HepG2 (cell line): Measurements from ENCODE around the gene ELOVL5. TPM values are rescaled to one million over a fixed set of nuclear protein-coding genes. Genes with fewer than 3 reads are reported as not detected.

ENCODE experiments used
- AKAP8 ChIP-seq: sonication (generic); formaldehyde crosslinking; IDR thresholded peaks from 2 replicates; pipeline ENCODE4 v1.5.1; 2020; ENCODE audit warnings: mild to moderate bottlenecking, missing genetic modification reagents
- DR1 ChIP-seq: sonication (generic); formaldehyde crosslinking; IDR thresholded peaks from 2 replicates; pipeline ENCODE4 v1.8.0; 2021; ENCODE audit warnings: mild to moderate bottlenecking, missing genetic modification reagents, inconsistent platforms
- HCFC1 ChIP-seq: fragments of 150-350 bp; IDR thresholded peaks from 2 replicates; pipeline ENCODE4 v1.6.1; 2014; ENCODE audit warnings: low read depth, low read length
- HNRNPK ChIP-seq: fragments of 200-400 bp; formaldehyde crosslinking; IDR thresholded peaks from 2 replicates; pipeline ENCODE4 v1.6.1; 2018; ENCODE audit warnings: low read length, low read depth, moderate library complexity, mild to moderate bottlenecking; ENCODE audit not compliant: poor library complexity, severe bottlenecking
- JUNB ChIP-seq: sonication (generic); formaldehyde crosslinking; IDR thresholded peaks from 2 replicates; pipeline ENCODE4 v1.8.0; 2022; ENCODE audit warnings: missing genetic modification reagents, mild to moderate bottlenecking, borderline replicate concordance
- MYC ChIP-seq: sonication (generic); formaldehyde crosslinking; IDR thresholded peaks from 2 replicates; pipeline ENCODE4 v1.9.0; 2021; ENCODE audit warnings: missing genetic modification reagents, borderline replicate concordance
- PITX1 ChIP-seq: sonication (generic); formaldehyde crosslinking; IDR thresholded peaks from 2 replicates; pipeline ENCODE4 v1.5.1; 2020; ENCODE audit warnings: mild to moderate bottlenecking, missing genetic modification reagents
- SALL2 ChIP-seq: sonication (generic); formaldehyde crosslinking; IDR thresholded peaks from 2 replicates; pipeline ENCODE4 v1.8.1; 2023; ENCODE audit warnings: mild to moderate bottlenecking, missing genetic modification reagents, inconsistent platforms
- SRSF9 ChIP-seq: fragments of 200-400 bp; formaldehyde crosslinking; IDR thresholded peaks from 2 replicates; pipeline ENCODE4 v1.6.1; 2018; ENCODE audit warnings: borderline replicate concordance, mild to moderate bottlenecking, low read depth, low read length; ENCODE audit not compliant: insufficient read depth, poor library complexity, severe bottlenecking
- ZBTB20 ChIP-seq: sonication (generic); formaldehyde crosslinking; IDR thresholded peaks from 2 replicates; pipeline ENCODE4 v1.8.1; 2023; ENCODE audit warnings: missing genetic modification reagents, low read depth, mild to moderate bottlenecking, borderline replicate concordance
- ZBTB4 ChIP-seq: sonication (generic); formaldehyde crosslinking; IDR thresholded peaks from 2 replicates; pipeline ENCODE4 v1.4.0; 2020; ENCODE audit warnings: missing genetic modification reagents, mild to moderate bottlenecking, borderline replicate concordance
- ZBTB42 ChIP-seq: sonication (generic); formaldehyde crosslinking; IDR thresholded peaks from 2 replicates; pipeline ENCODE4 v1.5.0; 2020; ENCODE audit warnings: mild to moderate bottlenecking, missing genetic modification reagents
- ZNF292 ChIP-seq: sonication (generic); formaldehyde crosslinking; IDR thresholded peaks from 2 replicates; pipeline ENCODE4 v1.8.1; 2022; ENCODE audit warnings: mild to moderate bottlenecking, low read depth, missing genetic modification reagents, borderline replicate concordance
- ZNF616 ChIP-seq: sonication (generic); formaldehyde crosslinking; IDR thresholded peaks from 2 replicates; pipeline ENCODE4 v1.5.0; 2020; ENCODE audit warnings: low read depth, mild to moderate bottlenecking, missing genetic modification reagents
- ZSCAN20 ChIP-seq: sonication (generic); formaldehyde crosslinking; IDR thresholded peaks from 2 replicates; pipeline ENCODE4 v1.4.0; 2020; ENCODE audit warnings: missing genetic modification reagents, mild to moderate bottlenecking, borderline replicate concordance
- polyA plus RNA-seq, 8 experiments: library from polyadenylated mRNA; depleted of rRNA in 3 of 8; stranded (reverse) in 7 of 8; unstranded in 1 of 8; fragments of >200 nt; fragmentation: Illumina TruSeq in 4 of 8; extraction: Trizol in 4 of 8; gene quantifications; 2 replicates each; pipeline versions ENCODE4 v1.2.1 to v1.2.3, GENCODE V29; 2011 to 2016; ENCODE audit warnings: low read depth in 4 of 8, missing spikeins in 1 of 8, mixed read lengths in 1 of 8; ENCODE audit not compliant: insufficient read depth in 1 of 8
- total RNA-seq, 5 experiments: library from RNA; depleted of rRNA; stranded (reverse); fragments of >200 nt; fragmentation: Illumina TruSeq; extraction: Trizol; gene quantifications; 2 replicates each; pipeline ENCODE4 v1.2.3, GENCODE V29; 2016; ENCODE audit warnings: low read depth in 1 of 5
- TF ChIP-seq, protein P1 (sequence below): sonication (generic); formaldehyde crosslinking; conservative IDR thresholded peaks from 2 replicates; pipeline ENCODE4 v1.8.1; 2023; ENCODE audit warnings: missing genetic modification reagents
- TF ChIP-seq, protein P2 (sequence below): sonication (generic); formaldehyde crosslinking; IDR thresholded peaks from 2 replicates; pipeline ENCODE4 v1.8.0; 2023; ENCODE audit warnings: mild to moderate bottlenecking, missing genetic modification reagents
- TF ChIP-seq, protein P3 (sequence below): sonication (generic); formaldehyde crosslinking; IDR thresholded peaks from 2 replicates; pipeline ENCODE4; 2020; ENCODE audit warnings: missing genetic modification reagents, mild to moderate bottlenecking, borderline replicate concordance

Gene ELOVL5
- total and polyA plus RNA-seq, 2 of the 13 experiments (the other 11 are each of a cell fraction or from before 2014, with no cell fraction given), result 50.1 to 72.4 TPM

GRCh38 chr6:53347921-53348370 is 804 bp downstream of the ELOVL5 start (continued):
- no peak for TF ChIP-seq SRSF9
- TF ChIP-seq ZNF616 (CRISPR knock-in tag), result peak; percentile 37; the same call in 1 of the 2 replicates
- TF ChIP-seq, protein P1, sequence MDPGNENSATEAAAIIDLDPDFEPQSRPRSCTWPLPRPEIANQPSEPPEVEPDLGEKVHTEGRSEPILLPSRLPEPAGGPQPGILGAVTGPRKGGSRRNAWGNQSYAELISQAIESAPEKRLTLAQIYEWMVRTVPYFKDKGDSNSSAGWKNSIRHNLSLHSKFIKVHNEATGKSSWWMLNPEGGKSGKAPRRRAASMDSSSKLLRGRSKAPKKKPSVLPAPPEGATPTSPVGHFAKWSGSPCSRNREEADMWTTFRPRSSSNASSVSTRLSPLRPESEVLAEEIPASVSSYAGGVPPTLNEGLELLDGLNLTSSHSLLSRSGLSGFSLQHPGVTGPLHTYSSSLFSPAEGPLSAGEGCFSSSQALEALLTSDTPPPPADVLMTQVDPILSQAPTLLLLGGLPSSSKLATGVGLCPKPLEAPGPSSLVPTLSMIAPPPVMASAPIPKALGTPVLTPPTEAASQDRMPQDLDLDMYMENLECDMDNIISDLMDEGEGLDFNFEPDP, result 0 out of 2 replicates have a peak, but pooled peaks have one; percentile 23
- peak; percentile 70; the same call in 1 of the 2 replicates for TF ChIP-seq SALL2 (CRISPR knock-in tag)
- 0 out of 2 replicates have a peak, but pooled peaks have one; percentile 28 for TF ChIP-seq ZBTB42 (CRISPR knock-in tag)
- TF ChIP-seq, protein P2, sequence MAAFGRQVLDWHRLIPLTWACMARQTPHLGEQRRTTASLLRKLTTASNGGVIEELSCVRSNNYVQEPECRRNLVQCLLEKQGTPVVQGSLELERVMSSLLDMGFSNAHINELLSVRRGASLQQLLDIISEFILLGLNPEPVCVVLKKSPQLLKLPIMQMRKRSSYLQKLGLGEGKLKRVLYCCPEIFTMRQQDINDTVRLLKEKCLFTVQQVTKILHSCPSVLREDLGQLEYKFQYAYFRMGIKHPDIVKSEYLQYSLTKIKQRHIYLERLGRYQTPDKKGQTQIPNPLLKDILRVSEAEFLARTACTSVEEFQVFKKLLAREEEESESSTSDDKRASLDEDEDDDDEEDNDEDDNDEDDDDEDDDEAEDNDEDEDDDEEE (CRISPR knock-in tag), result peak; percentile 31; the same call in 1 of the 2 replicates
- peak; percentile 2 for TF ChIP-seq HNRNPK
- TF ChIP-seq ZBTB20 (CRISPR knock-in tag), result peak; percentile 62; the same call in 1 of the 2 replicates
- TF ChIP-seq AKAP8 (CRISPR knock-in tag), result no peak; the same call in 1 of the 2 replicates
- peak; percentile 47; the same call in 1 of the 2 replicates for TF ChIP-seq DR1
- TF ChIP-seq ZNF292 (CRISPR knock-in tag), result peak; percentile 70
- peak; percentile 75; the same call in 1 of the 2 replicates for TF ChIP-seq ZSCAN20
- 0 out of 2 replicates have a peak, but pooled peaks have one; percentile 20 for TF ChIP-seq ZBTB4 (CRISPR knock-in tag)
- peak; percentile 63; the same call in 1 of the 2 replicates for TF ChIP-seq PITX1 (CRISPR knock-in tag)
- TF ChIP-seq, protein P3, sequence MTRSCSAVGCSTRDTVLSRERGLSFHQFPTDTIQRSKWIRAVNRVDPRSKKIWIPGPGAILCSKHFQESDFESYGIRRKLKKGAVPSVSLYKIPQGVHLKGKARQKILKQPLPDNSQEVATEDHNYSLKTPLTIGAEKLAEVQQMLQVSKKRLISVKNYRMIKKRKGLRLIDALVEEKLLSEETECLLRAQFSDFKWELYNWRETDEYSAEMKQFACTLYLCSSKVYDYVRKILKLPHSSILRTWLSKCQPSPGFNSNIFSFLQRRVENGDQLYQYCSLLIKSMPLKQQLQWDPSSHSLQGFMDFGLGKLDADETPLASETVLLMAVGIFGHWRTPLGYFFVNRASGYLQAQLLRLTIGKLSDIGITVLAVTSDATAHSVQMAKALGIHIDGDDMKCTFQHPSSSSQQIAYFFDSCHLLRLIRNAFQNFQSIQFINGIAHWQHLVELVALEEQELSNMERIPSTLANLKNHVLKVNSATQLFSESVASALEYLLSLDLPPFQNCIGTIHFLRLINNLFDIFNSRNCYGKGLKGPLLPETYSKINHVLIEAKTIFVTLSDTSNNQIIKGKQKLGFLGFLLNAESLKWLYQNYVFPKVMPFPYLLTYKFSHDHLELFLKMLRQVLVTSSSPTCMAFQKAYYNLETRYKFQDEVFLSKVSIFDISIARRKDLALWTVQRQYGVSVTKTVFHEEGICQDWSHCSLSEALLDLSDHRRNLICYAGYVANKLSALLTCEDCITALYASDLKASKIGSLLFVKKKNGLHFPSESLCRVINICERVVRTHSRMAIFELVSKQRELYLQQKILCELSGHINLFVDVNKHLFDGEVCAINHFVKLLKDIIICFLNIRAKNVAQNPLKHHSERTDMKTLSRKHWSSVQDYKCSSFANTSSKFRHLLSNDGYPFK, result peak; percentile 40; the same call in 1 of the 2 replicates
- peak; percentile 58 for TF ChIP-seq JUNB (CRISPR knock-in tag)
- TF ChIP-seq MYC, result 0 out of 2 replicates have a peak, but pooled peaks have one; percentile 9
- no peak for TF ChIP-seq HCFC1
